ENCODE data around the gene DAD1. TPM values are rescaled to one million over a fixed set of nuclear protein-coding genes. Genes with fewer than 3 reads are reported as not detected.
A peak's percentile ranks its signal among the peaks of the same experiment; 100 is the strongest.

Gene DAD1
- total and polyA plus RNA-seq, 8 donors = 36.8 to 236 (median 172) TPM; not detected in 1

DNA sequence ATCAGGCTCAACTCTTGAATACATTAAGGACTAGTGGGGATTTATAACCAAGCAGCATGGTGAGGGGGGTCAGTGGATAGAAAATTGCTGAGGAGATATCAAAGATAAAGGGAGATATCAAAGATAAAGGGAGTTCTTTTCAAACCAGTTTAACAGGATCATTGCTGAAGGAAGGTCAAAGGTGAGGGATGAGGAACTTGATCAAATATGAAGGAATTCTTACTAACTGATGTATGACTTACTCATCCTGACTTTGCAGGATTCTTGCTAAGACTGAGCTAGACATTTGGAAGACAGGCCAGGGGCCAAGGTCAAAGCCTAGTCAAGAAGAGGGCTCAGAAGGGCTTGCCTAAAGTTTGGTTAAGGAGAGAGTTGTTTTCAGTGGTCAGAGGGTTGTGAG lies 13.8 kb upstream of the DAD1 start:
- H3K9me3 ChIP-seq = no peaks in the 10 kb centered on the region
- TF ChIP-seq POLR2AphosphoS5 (IDR thresholded peaks at IDR 0.05) (no peak), EP300 (IDR thresholded peaks at IDR 0.05) (no peak)
- TF ChIP-seq, protein P1, sequence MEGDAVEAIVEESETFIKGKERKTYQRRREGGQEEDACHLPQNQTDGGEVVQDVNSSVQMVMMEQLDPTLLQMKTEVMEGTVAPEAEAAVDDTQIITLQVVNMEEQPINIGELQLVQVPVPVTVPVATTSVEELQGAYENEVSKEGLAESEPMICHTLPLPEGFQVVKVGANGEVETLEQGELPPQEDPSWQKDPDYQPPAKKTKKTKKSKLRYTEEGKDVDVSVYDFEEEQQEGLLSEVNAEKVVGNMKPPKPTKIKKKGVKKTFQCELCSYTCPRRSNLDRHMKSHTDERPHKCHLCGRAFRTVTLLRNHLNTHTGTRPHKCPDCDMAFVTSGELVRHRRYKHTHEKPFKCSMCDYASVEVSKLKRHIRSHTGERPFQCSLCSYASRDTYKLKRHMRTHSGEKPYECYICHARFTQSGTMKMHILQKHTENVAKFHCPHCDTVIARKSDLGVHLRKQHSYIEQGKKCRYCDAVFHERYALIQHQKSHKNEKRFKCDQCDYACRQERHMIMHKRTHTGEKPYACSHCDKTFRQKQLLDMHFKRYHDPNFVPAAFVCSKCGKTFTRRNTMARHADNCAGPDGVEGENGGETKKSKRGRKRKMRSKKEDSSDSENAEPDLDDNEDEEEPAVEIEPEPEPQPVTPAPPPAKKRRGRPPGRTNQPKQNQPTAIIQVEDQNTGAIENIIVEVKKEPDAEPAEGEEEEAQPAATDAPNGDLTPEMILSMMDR (IDR thresholded peaks at IDR 0.05) = no peak
- no peak for DNase-seq
- intact Hi-C loops (cut with DNase I; ENCODE audit: low total_unique reads) = no loop called here
- peaks cover 14 to 25% (median 19%) of the 10 kb centered on the region in 4 donors for H3K4me1 ChIP-seq
- H3K4me3 ChIP-seq = no peak overlapping the region
- no peak overlapping the region for H3K27ac ChIP-seq
- H3K27me3 ChIP-seq = no peaks in the 10 kb centered on the region
- H3K36me3 ChIP-seq = peaks cover 63 to 67% (median 65%) of the 10 kb centered on the region in 4 donors

DNA sequence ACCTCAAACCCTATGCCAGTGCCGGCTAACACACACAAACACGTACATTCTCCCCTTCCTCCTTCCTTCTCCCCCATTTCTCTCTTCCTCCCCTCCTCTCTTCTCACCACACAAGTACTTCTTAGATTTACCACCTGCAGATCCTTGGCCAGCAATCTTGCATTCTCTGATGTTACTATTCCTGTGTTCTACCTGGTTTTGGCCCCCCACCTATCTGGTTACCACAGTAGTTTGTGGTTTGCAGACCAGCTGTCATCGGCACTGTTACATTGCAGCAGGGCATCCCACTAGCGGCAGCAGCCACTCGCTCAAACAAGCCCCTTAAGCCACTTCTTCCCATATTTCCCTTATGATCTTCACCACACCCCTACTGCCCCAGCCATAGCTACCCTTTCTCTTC lies 13.0 kb upstream of the DAD1 start:
- intact Hi-C loops (cut with DNase I; ENCODE audit: low total_unique reads) = no loop called here
- no peak for DNase-seq
- Histone ChIP-seq H3K4me1 (peaks cover 21 to 32% (median 27%) of the 10 kb centered on the region in 4 donors), H3K36me3 (peaks cover 54 to 58% (median 57%) of the 10 kb centered on the region in 4 donors), H3K27me3 (no peaks in the 10 kb centered on the region), H3K4me3 (no peak overlapping the region), H3K27ac (no peak overlapping the region), H3K9me3 (no peaks in the 10 kb centered on the region)
- TF ChIP-seq POLR2A (IDR thresholded peaks at IDR 0.05) (no peak), POLR2AphosphoS5 (IDR thresholded peaks at IDR 0.05) (no peak), EP300 (IDR thresholded peaks at IDR 0.05) (no peak)
- TF ChIP-seq, protein P1 (IDR thresholded peaks at IDR 0.05) = no peak
- 86 to 94% (median 87%) methylated on average over 5 of the region's 5 CpGs for WGBS, 5 donors

DNA sequence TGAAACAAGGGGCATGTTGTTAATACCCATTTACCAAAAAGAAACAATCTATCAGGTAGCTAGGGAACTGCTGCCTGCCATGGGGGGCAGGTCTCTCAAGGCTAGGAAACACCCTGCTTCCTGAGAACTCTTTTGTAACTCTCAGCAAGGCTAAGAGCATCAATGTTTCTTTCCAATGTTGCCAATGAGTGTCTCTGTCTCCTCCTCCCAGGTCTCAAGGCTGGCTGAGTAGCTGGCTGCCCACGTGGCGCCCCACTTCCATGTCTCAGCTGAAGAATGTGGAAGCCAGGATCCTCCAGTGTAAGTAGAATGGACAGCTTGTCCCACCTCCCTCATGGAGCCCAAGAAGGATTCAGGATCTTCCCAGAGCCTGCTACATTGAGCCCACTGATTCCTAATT lies 12.4 kb upstream of the DAD1 start:
- 71 to 96% (median 92%) methylated on average over 2 of the region's 2 CpGs for WGBS, 5 donors
- Histone ChIP-seq H3K4me1 (peaks cover 21 to 32% (median 27%) of the 10 kb centered on the region in 4 donors), H3K9me3 (no peaks in the 10 kb centered on the region), H3K27ac (no peak overlapping the region), H3K4me3 (no peak overlapping the region), H3K36me3 (peaks cover 51 to 53% (median 51%) of the 10 kb centered on the region in 4 donors), H3K27me3 (no peaks in the 10 kb centered on the region)
- no peak for DNase-seq
- intact Hi-C loops (cut with DNase I; ENCODE audit: low total_unique reads) = no loop called here
- TF ChIP-seq EP300 (IDR thresholded peaks at IDR 0.05) = no peak
- TF ChIP-seq POLR2AphosphoS5 (IDR thresholded peaks at IDR 0.05) = no peak
- TF ChIP-seq, protein P1 (IDR thresholded peaks at IDR 0.05) = no peak
- no peak for TF ChIP-seq POLR2A (IDR thresholded peaks at IDR 0.05)

DNA sequence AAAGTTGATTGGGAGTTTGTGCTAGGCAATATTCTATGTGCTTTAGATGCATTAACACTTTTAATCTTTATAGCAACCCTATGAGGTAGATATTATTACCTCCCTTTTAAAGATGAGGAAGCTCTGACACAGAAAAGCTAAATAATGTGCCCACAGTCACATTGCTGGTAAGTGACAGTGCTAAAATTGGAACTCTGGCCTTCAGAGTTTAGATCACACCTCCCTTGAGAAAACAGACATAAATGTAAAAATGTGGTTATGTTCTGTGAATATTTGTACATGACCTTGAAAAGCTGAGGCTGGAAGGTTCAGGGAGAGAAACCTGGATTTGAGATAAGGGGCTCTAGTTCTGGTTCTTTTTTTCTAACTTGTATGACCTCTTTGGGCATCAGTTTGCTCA lies 11.0 kb upstream of the DAD1 start:
- intact Hi-C loops (cut with DNase I; ENCODE audit: low total_unique reads) = no loop called here
- H3K27me3 ChIP-seq = no peaks in the 10 kb centered on the region
- DNase-seq = no peak
- no peak for TF ChIP-seq EP300 (IDR thresholded peaks at IDR 0.05)
- TF ChIP-seq POLR2AphosphoS5 (IDR thresholded peaks at IDR 0.05) = no peak
- no peak for TF ChIP-seq POLR2A (IDR thresholded peaks at IDR 0.05)
- TF ChIP-seq, protein P1 (IDR thresholded peaks at IDR 0.05) = no peak
- H3K4me1 ChIP-seq = peaks cover 21 to 32% (median 27%) of the 10 kb centered on the region in 4 donors
- H3K9me3 ChIP-seq = no peaks in the 10 kb centered on the region
- peak overlapping the region in 1 of 5 donors; percentile 89 for H3K27ac ChIP-seq
- peak overlapping the region in 1 of 4 donors; percentile 85 for H3K4me3 ChIP-seq
- peaks cover 36 to 38% (median 37%) of the 10 kb centered on the region in 4 donors for H3K36me3 ChIP-seq
